NT2/D1 (cell line): Measurements from ENCODE around the gene ACBD6.

Experiments used
- SUZ12 ChIP-seq: IDR thresholded peaks from 2 replicates; pipeline ENCODE4 v1.6.1; 2011; ENCODE audit not compliant: insufficient read length, insufficient read depth; ENCODE audit errors: extremely low read depth
- YY1 ChIP-seq: IDR thresholded peaks from 2 replicates; pipeline ENCODE4 v1.6.1; 2011; ENCODE audit not compliant: insufficient read length, insufficient read depth
- ZNF274 ChIP-seq: IDR thresholded peaks from 2 replicates; pipeline ENCODE4 v1.6.1; 2011; ENCODE audit warnings: mild to moderate bottlenecking, low read depth, low read length

DNA sequence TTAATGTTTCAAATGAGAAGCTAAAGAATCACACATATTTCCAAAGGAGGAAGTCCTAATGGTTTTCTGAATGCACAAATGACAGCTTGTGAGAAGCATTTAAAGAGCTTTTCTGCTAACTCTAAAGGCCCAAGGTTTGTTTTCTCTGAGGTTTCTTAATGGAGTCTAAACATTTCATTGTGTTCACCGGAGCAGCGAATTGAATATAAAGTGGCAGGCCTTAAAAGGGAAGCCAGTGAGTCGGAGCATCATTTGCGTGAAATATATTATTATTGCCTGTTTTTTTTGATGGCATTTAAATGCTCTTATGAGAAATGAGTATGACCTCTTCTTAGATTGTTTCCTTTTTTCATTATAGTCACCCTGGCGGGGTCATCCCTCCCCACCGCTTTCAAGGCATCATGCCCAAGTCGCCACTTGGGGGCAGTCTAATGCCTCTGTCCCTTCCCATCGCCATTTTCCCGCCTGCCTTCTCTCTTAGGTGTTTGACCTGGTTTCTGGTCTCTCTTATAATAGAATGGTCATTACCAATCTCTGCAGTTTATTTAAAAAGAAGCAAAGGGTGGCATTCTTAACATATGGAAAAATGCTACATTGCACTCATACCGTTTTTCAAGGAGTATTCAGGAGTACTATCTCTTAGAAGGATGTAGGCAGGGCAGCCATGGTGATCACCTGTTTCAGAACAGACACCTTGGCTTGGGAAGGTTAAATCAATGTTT lies 31.1 kb upstream of the ACBD6 start:
- TF ChIP-seq ZNF274 (no peak), SUZ12 (no peak), YY1 (peak; percentile 52)
